B cell (primary cell): ENCODE data around the gene BLACAT1.

ENCODE experiments used
- CTCF ChIP-seq: fragments of 200-600 bp; IDR thresholded peaks from one replicate; pipeline ENCODE4 v1.8.0; 2022; ENCODE audit warnings: antibody characterized with exemption, mild to moderate bottlenecking
- EZH2 ChIP-seq: IDR thresholded peaks from 2 replicates; pipeline ENCODE4 v1.6.1; 2012; ENCODE audit warnings: borderline replicate concordance, low read depth, mild to moderate bottlenecking, moderate library complexity, low read length; ENCODE audit not compliant: insufficient read depth, poor library complexity, severe bottlenecking

DNA sequence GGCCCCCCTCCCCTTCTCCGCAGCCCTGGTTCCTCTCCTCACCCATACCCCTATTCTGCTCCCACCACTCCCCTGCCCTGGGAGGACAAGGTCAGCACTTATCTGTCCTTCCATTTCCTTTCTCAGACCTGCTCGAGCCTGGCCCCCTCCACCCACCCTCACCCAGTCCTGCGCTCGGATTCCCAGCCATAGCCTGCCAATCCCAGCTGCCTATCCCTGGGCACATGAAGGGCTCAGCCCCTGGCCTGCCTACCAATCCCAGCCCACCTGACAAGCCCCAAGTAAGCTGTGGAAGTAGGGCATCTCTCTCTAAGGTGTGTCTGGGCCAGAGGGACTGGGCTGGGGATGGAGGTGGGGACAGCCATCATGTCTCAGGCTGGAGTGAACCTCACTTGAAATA is 5.4 kb downstream of the BLACAT1 start:
- no peak for TF ChIP-seq CTCF
- TF ChIP-seq EZH2: no peak
